WTC11 (cell line): Measurements from ENCODE around the gene SLC19A1. TPM values are rescaled to one million over a fixed set of nuclear protein-coding genes. Genes with fewer than 3 reads are reported as not detected.
A peak's percentile ranks its signal among the peaks of the same experiment; 100 is the strongest.

Source experiments
- ATAC-seq: fragments of 200-7000 bp; cut with Tn5 transposase; 2 replicates; pipeline ENCODE4 v1.10.0; 2021; ENCODE audit warnings: mild to moderate bottlenecking, moderate library complexity
- CTCF ChIA-PET: fragments of 300-600 bp; sonication (Branson Sonifier 250); formaldehyde crosslinking; loops from one replicate; lab custom pipeline; 2021; ENCODE audit warnings: antibody characterized with exemption; lab: Charles Lee
- POLR2A ChIA-PET: fragments of 350-600 bp; sonication (Branson Sonifier 250); formaldehyde crosslinking; loops from one replicate; lab custom pipeline; 2021; ENCODE audit warnings: antibody characterized with exemption; lab: Charles Lee
- DNase-seq: peaks from one replicate; pipeline ENCODE4 v3.0.0; 2021; ENCODE audit warnings: low spot score
- H3K27ac Mint-ChIP-seq: 2 replicates; pipeline ENCODE4 v1.8.0; 2021; ENCODE audit warnings: mixed read lengths
- H3K27me3 Mint-ChIP-seq: 2 replicates; pipeline ENCODE4 v1.8.0; 2021; ENCODE audit warnings: low read depth, mild to moderate bottlenecking, moderate library complexity, mixed read lengths
- H3K36me3 Mint-ChIP-seq: 2 replicates; pipeline ENCODE4 v1.8.0; 2021; ENCODE audit warnings: mixed read lengths
- H3K4me1 Mint-ChIP-seq: 2 replicates; pipeline ENCODE4 v1.8.0; 2022; ENCODE audit warnings: mixed read lengths
- H3K4me3 Mint-ChIP-seq: 2 replicates; pipeline ENCODE4 v1.8.0; 2021; ENCODE audit warnings: mild to moderate bottlenecking, moderate library complexity, mixed read lengths
- H3K9me3 Mint-ChIP-seq: 2 replicates; pipeline ENCODE4 v1.8.0; 2021; ENCODE audit warnings: mixed read lengths
- ATF1 ChIP-seq: sonication (generic); formaldehyde crosslinking; IDR thresholded peaks from 2 replicates; pipeline ENCODE4 v1.8.1; 2023; ENCODE audit warnings: mild to moderate bottlenecking, moderate library complexity, missing genetic modification reagents
- CBFB ChIP-seq: sonication (generic); formaldehyde crosslinking; IDR thresholded peaks from 2 replicates; pipeline ENCODE4 v1.8.1; 2022; ENCODE audit warnings: mild to moderate bottlenecking, low read depth, missing genetic modification reagents
- EMX1 ChIP-seq: fragments of 250-450 bp; sonication (Bioruptor Pico); IDR thresholded peaks from 2 replicates; pipeline ENCODE4 v1.8.0; 2021; ENCODE audit warnings: mild to moderate bottlenecking
- GABPB1 ChIP-seq: sonication (generic); formaldehyde crosslinking; IDR thresholded peaks from 2 replicates; pipeline ENCODE4 v1.8.1; 2023; ENCODE audit warnings: mild to moderate bottlenecking, missing genetic modification reagents
- KAT7 ChIP-seq: sonication (generic); formaldehyde crosslinking; IDR thresholded peaks from 2 replicates; pipeline ENCODE4 v1.8.1; 2023; ENCODE audit warnings: missing genetic modification reagents, mild to moderate bottlenecking, borderline replicate concordance
- NFATC4 ChIP-seq: fragments of 250-450 bp; sonication (Bioruptor Pico); IDR thresholded peaks from 2 replicates; pipeline ENCODE4 v1.9.0; 2021; ENCODE audit warnings: mild to moderate bottlenecking
- NFYB ChIP-seq: sonication (generic); formaldehyde crosslinking; conservative IDR thresholded peaks from 2 replicates; pipeline ENCODE4 v1.8.0; 2022; ENCODE audit warnings: low read depth, missing genetic modification reagents
- OVOL2 ChIP-seq: fragments of 250-450 bp; sonication (Bioruptor Pico); IDR thresholded peaks from 2 replicates; pipeline ENCODE4 v1.9.0; 2021; ENCODE audit warnings: mild to moderate bottlenecking, borderline replicate concordance
- RELA ChIP-seq: sonication (generic); formaldehyde crosslinking; IDR thresholded peaks from 2 replicates; pipeline ENCODE4 v1.8.1; 2022; ENCODE audit warnings: missing genetic modification reagents, mild to moderate bottlenecking, borderline replicate concordance
- RORB ChIP-seq: fragments of 250-450 bp; sonication (Bioruptor Pico); IDR thresholded peaks from 2 replicates; pipeline ENCODE4 v1.9.0; 2021; ENCODE audit warnings: mild to moderate bottlenecking
- SMAD4 ChIP-seq: sonication (generic); formaldehyde crosslinking; IDR thresholded peaks from 2 replicates; pipeline ENCODE4 v1.8.0; 2022; ENCODE audit warnings: mild to moderate bottlenecking, missing genetic modification reagents
- SOX15 ChIP-seq: fragments of 250-450 bp; sonication (Bioruptor Pico); IDR thresholded peaks from 2 replicates; pipeline ENCODE4 v1.9.0; 2021; ENCODE audit warnings: mild to moderate bottlenecking
- ZBTB21 ChIP-seq: sonication (generic); formaldehyde crosslinking; IDR thresholded peaks from 2 replicates; pipeline ENCODE4 v1.8.1; 2023; ENCODE audit warnings: mild to moderate bottlenecking, missing genetic modification reagents, borderline replicate concordance
- ZNF138 ChIP-seq: sonication (generic); formaldehyde crosslinking; conservative IDR thresholded peaks from 2 replicates; pipeline ENCODE4 v1.8.1; 2022; ENCODE audit warnings: mild to moderate bottlenecking, moderate library complexity, missing genetic modification reagents
- ZNF219 ChIP-seq: sonication (generic); formaldehyde crosslinking; IDR thresholded peaks from 2 replicates; pipeline ENCODE4 v1.8.0; 2023; ENCODE audit warnings: missing genetic modification reagents, mild to moderate bottlenecking, borderline replicate concordance
- ZNF232 ChIP-seq: sonication (generic); formaldehyde crosslinking; IDR thresholded peaks from 2 replicates; pipeline ENCODE4 v1.8.0; 2022; ENCODE audit warnings: mild to moderate bottlenecking, missing genetic modification reagents
- ZNF396 ChIP-seq: fragments of 250-450 bp; sonication (Bioruptor Pico); IDR thresholded peaks from 2 replicates; pipeline ENCODE4 v1.8.0; 2021; ENCODE audit warnings: mild to moderate bottlenecking, moderate library complexity, borderline replicate concordance
- ZNF671 ChIP-seq: fragments of 250-450 bp; sonication (Bioruptor Pico); IDR thresholded peaks from 2 replicates; pipeline ENCODE4 v1.8.0; 2021; ENCODE audit warnings: mild to moderate bottlenecking
- total RNA-seq: library from RNA; stranded (reverse); gene quantifications from 3 replicates; pipeline ENCODE4 v1.2.3, GENCODE V29; 2021
- TF ChIP-seq, protein P1 (sequence below): sonication (generic); formaldehyde crosslinking; IDR thresholded peaks from 2 replicates; pipeline ENCODE4 v1.8.1; 2023; ENCODE audit warnings: mild to moderate bottlenecking, missing genetic modification reagents, moderate library complexity
- TF ChIP-seq, protein P2 (sequence below): sonication (generic); formaldehyde crosslinking; IDR thresholded peaks from 2 replicates; pipeline ENCODE4 v1.8.0; 2022; ENCODE audit warnings: mild to moderate bottlenecking, missing genetic modification reagents
- TF ChIP-seq, protein P3 (sequence below): sonication (generic); formaldehyde crosslinking; IDR thresholded peaks from 2 replicates; pipeline ENCODE4 v1.8.1; 2023; ENCODE audit warnings: mild to moderate bottlenecking, moderate library complexity, missing genetic modification reagents
- TF ChIP-seq, protein P4 (sequence below): fragments of 200-600 bp; IDR thresholded peaks from 2 replicates; pipeline ENCODE4 v1.8.0; 2022; ENCODE audit warnings: antibody characterized with exemption
- TF ChIP-seq, protein P5 (sequence below): sonication (generic); formaldehyde crosslinking; IDR thresholded peaks from 2 replicates; pipeline ENCODE4 v1.8.1; 2022; ENCODE audit warnings: low read depth, missing genetic modification reagents, borderline replicate concordance
- TF ChIP-seq, protein P6 (sequence below): sonication (generic); formaldehyde crosslinking; IDR thresholded peaks from 2 replicates; pipeline ENCODE4 v1.8.0; 2023; ENCODE audit warnings: missing genetic modification reagents

Gene SLC19A1
- total RNA-seq, 1 experiment from 2014 or later: 29.8 TPM

DNA sequence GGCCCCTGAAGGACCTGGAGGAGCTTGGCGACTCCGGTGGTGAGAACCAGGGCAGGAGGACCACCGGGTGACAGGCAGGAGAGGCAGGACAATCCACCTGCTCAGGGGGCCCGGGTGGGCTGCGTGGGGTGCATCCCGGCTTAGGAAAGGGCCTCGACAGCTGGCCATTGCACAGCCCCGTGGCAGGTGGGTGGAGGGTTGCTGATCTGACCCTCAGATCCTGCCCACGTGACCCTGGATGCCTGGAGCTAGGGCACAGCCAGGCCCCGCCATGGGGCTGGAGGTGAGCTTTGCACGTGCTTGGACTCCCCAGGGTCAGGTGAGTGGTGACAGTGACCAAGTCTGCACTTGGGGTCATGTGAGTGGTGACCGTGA lies 35.5 kb upstream of the SLC19A1 start (continued):
- TF ChIP-seq ZBTB21 (CRISPR knock-in tag): no peak
- TF ChIP-seq ZNF138 (CRISPR knock-in tag): no peak
- no peak for TF ChIP-seq CBFB (CRISPR knock-in tag)
- no peak for TF ChIP-seq SOX15 (CRISPR knock-in tag)
- no peak for TF ChIP-seq NFYB (CRISPR knock-in tag)
- TF ChIP-seq ZNF219 (CRISPR knock-in tag): no peak
- TF ChIP-seq KAT7 (CRISPR knock-in tag): no peak
- no peak for TF ChIP-seq ZNF232 (CRISPR knock-in tag)
- TF ChIP-seq EMX1: no peak
- TF ChIP-seq, protein P1, sequence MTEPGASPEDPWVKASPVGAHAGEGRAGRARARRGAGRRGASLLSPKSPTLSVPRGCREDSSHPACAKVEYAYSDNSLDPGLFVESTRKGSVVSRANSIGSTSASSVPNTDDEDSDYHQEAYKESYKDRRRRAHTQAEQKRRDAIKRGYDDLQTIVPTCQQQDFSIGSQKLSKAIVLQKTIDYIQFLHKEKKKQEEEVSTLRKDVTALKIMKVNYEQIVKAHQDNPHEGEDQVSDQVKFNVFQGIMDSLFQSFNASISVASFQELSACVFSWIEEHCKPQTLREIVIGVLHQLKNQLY (CRISPR knock-in tag): no peak
- TF ChIP-seq, all 79 proteins: peak for 0

DNA sequence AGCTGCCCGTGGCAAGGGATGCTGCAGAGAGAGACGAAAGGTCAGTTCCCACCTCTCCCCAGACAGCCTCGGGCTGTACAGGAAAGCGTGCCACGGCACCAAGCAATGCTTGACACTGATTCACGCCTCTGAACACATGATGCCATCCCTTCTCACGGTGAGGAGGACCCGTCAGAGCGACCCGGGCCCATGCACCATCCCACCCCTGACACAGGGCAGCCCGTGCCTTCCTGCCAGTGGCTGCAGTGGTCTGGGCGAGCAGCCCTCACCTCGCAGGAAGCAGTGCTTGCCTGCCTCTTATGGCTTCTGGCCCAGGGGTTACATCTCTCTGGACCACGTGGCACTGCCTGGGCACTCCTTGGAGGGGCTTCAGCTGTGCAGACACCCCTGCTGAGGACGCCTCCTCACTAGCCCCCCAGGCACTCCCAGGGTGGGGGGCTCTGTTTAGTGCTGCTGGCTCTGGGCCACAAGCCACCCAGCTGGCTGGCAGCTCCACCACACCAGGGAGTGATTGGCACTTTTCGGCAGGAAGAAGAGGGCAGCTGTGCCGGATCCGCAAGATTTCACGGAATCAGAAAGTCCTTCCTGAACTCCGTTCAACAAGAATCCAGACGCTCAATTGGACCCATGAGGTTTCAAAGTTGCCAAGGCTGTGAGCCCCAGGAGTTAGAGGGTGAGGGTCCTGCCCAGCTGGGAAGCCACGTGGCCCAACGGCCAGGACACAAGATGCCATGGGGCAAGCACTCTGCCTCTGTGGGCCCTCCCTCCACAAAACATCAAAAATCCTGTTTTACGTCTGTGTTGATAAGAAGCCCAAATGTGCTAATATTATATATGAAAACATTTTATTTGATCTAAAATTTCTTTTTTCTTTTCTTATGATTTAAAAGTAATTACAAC lies 34.8 kb upstream of the SLC19A1 start:
- Mint-ChIP-seq H3K4me1 (no peaks in the 10 kb centered on the region), H3K36me3 (no peaks in the 10 kb centered on the region), H3K4me3 (no peak overlapping the region), H3K27me3 (no peaks in the 10 kb centered on the region; the same call in 1 of the 2 replicates), H3K27ac (no peak overlapping the region), H3K9me3 (no peaks in the 10 kb centered on the region)
- DNase-seq (peak; percentile 7), ATAC-seq (no peak)
- POLR2A ChIA-PET: no interaction called here
- CTCF ChIA-PET: interaction anchor here (6.4 kb wide), 1 partner anchor 21 kb away, joined by 41 read pairs; no protein-coding TSS in a partner anchor
- TF ChIP-seq ZNF232 (CRISPR knock-in tag) (no peak), NFATC4 (CRISPR knock-in tag) (no peak), SMAD4 (CRISPR knock-in tag) (no peak), RORB (no peak), GABPB1 (CRISPR knock-in tag) (no peak), ZNF396 (CRISPR knock-in tag) (no peak), CBFB (CRISPR knock-in tag) (no peak), ZNF138 (CRISPR knock-in tag) (no peak), ATF1 (CRISPR knock-in tag) (no peak), OVOL2 (CRISPR knock-in tag) (no peak), ZNF671 (CRISPR knock-in tag) (no peak), RELA (CRISPR knock-in tag) (no peak)
- TF ChIP-seq, protein P2, sequence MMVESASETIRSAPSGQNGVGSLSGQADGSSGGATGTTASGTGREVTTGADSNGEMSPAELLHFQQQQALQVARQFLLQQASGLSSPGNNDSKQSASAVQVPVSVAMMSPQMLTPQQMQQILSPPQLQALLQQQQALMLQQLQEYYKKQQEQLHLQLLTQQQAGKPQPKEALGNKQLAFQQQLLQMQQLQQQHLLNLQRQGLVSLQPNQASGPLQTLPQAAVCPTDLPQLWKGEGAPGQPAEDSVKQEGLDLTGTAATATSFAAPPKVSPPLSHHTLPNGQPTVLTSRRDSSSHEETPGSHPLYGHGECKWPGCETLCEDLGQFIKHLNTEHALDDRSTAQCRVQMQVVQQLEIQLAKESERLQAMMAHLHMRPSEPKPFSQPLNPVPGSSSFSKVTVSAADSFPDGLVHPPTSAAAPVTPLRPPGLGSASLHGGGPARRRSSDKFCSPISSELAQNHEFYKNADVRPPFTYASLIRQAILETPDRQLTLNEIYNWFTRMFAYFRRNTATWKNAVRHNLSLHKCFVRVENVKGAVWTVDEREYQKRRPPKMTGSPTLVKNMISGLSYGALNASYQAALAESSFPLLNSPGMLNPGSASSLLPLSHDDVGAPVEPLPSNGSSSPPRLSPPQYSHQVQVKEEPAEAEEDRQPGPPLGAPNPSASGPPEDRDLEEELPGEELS (CRISPR knock-in tag): no peak
- TF ChIP-seq, protein P3, sequence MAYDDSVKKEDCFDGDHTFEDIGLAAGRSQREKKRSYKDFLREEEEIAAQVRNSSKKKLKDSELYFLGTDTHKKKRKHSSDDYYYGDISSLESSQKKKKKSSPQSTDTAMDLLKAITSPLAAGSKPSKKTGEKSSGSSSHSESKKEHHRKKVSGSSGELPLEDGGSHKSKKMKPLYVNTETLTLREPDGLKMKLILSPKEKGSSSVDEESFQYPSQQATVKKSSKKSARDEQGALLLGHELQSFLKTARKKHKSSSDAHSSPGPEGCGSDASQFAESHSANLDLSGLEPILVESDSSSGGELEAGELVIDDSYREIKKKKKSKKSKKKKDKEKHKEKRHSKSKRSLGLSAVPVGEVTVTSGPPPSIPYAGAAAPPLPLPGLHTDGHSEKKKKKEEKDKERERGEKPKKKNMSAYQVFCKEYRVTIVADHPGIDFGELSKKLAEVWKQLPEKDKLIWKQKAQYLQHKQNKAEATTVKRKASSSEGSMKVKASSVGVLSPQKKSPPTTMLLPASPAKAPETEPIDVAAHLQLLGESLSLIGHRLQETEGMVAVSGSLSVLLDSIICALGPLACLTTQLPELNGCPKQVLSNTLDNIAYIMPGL (CRISPR knock-in tag): no peak
- TF ChIP-seq, protein P4, sequence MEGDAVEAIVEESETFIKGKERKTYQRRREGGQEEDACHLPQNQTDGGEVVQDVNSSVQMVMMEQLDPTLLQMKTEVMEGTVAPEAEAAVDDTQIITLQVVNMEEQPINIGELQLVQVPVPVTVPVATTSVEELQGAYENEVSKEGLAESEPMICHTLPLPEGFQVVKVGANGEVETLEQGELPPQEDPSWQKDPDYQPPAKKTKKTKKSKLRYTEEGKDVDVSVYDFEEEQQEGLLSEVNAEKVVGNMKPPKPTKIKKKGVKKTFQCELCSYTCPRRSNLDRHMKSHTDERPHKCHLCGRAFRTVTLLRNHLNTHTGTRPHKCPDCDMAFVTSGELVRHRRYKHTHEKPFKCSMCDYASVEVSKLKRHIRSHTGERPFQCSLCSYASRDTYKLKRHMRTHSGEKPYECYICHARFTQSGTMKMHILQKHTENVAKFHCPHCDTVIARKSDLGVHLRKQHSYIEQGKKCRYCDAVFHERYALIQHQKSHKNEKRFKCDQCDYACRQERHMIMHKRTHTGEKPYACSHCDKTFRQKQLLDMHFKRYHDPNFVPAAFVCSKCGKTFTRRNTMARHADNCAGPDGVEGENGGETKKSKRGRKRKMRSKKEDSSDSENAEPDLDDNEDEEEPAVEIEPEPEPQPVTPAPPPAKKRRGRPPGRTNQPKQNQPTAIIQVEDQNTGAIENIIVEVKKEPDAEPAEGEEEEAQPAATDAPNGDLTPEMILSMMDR: no peak
- TF ChIP-seq, protein P5, sequence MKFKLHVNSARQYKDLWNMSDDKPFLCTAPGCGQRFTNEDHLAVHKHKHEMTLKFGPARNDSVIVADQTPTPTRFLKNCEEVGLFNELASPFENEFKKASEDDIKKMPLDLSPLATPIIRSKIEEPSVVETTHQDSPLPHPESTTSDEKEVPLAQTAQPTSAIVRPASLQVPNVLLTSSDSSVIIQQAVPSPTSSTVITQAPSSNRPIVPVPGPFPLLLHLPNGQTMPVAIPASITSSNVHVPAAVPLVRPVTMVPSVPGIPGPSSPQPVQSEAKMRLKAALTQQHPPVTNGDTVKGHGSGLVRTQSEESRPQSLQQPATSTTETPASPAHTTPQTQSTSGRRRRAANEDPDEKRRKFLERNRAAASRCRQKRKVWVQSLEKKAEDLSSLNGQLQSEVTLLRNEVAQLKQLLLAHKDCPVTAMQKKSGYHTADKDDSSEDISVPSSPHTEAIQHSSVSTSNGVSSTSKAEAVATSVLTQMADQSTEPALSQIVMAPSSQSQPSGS (CRISPR knock-in tag): no peak
- TF ChIP-seq, protein P6, sequence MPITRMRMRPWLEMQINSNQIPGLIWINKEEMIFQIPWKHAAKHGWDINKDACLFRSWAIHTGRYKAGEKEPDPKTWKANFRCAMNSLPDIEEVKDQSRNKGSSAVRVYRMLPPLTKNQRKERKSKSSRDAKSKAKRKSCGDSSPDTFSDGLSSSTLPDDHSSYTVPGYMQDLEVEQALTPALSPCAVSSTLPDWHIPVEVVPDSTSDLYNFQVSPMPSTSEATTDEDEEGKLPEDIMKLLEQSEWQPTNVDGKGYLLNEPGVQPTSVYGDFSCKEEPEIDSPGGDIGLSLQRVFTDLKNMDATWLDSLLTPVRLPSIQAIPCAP (CRISPR knock-in tag): no peak
